ENCODE data around the gene SHB. TPM values are rescaled to one million over a fixed set of nuclear protein-coding genes. Genes with fewer than 3 reads are reported as not detected.

The SHB gene
- total RNA-seq, 2 donors from 2014 or later, result 28.1 to 38.1 TPM

- Histone ChIP-seq H3K4me3 (ENCODE audit: low read length) (peak overlapping the region; percentile 86), H3K9me3 (ENCODE audit: control insufficient read depth, low read length) (no peaks in the 10 kb centered on the region), H3K36me3 (ENCODE audit: control insufficient read depth, insufficient read depth, low read length) (peaks cover 19% of the 10 kb centered on the region), H3K4me1 (ENCODE audit: control insufficient read depth, insufficient read depth, low read length) (peaks cover 8% of the 10 kb centered on the region), H3K9ac (ENCODE audit: extremely low read depth, low read length, poor library complexity, severe bottlenecking) (peak overlapping the region; percentile 41), H3K27ac (ENCODE audit: low read depth, low read length) (no peak overlapping the region), H3K27me3 (ENCODE audit: control insufficient read depth, insufficient read depth, low read length, poor library complexity, severe bottlenecking) (no peaks in the 10 kb centered on the region)
- peak overlapping the region; percentile 77 for H3K4me3 Mint-ChIP-seq
- DNase-seq, result no peak
- H3K27ac Mint-ChIP-seq, result peak overlapping the region; percentile 88
- peaks cover 17% of the 10 kb centered on the region for H3K4me1 Mint-ChIP-seq
- 11 to 21% methylated on average over 12 to 17 of the region's 17 CpGs for WGBS, 2 experiments (ENCODE audit: insufficient coverage in 1 of 2, insufficient read length in 1 of 2)
- no peaks in the 10 kb centered on the region for H3K9me3 Mint-ChIP-seq
- H3K27me3 Mint-ChIP-seq (ENCODE audit: insufficient read depth), result no peaks in the 10 kb centered on the region
- peaks cover 14% of the 10 kb centered on the region for H3K36me3 Mint-ChIP-seq (ENCODE audit: low read depth)
- TF ChIP-seq, protein P1, sequence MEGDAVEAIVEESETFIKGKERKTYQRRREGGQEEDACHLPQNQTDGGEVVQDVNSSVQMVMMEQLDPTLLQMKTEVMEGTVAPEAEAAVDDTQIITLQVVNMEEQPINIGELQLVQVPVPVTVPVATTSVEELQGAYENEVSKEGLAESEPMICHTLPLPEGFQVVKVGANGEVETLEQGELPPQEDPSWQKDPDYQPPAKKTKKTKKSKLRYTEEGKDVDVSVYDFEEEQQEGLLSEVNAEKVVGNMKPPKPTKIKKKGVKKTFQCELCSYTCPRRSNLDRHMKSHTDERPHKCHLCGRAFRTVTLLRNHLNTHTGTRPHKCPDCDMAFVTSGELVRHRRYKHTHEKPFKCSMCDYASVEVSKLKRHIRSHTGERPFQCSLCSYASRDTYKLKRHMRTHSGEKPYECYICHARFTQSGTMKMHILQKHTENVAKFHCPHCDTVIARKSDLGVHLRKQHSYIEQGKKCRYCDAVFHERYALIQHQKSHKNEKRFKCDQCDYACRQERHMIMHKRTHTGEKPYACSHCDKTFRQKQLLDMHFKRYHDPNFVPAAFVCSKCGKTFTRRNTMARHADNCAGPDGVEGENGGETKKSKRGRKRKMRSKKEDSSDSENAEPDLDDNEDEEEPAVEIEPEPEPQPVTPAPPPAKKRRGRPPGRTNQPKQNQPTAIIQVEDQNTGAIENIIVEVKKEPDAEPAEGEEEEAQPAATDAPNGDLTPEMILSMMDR (conservative IDR thresholded peaks at IDR 0.05), result no peak
Measured at GRCh38 chr9:37902796-37903646, 166.0 kb downstream of the SHB start.

DNA sequence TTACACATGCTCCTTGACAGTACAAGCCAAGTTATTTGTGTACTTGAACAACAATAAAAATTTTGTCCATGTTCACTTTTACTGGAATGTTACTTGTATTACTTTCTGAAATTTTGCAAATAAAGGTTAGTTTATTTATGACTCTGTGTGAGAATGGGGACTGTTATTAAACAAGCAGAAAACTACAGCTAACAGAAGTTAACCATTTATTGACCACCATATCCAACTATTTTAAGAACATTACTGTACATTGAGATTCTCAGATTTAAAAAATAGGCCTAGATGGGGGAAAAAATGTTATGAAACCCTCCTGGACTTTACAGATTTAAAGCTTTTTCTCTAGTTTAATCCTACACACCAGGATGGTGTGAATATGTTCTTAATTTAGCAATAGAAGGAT, 166.9 kb downstream of the SHB start:
- Histone ChIP-seq H3K27ac (ENCODE audit: low read depth, low read length) (no peak overlapping the region), H3K36me3 (ENCODE audit: control insufficient read depth, insufficient read depth, low read length) (peaks cover 28% of the 10 kb centered on the region), H3K9ac (ENCODE audit: extremely low read depth, low read length, poor library complexity, severe bottlenecking) (no peak overlapping the region), H3K4me3 (ENCODE audit: low read length) (peak overlapping the region; percentile 86), H3K4me1 (ENCODE audit: control insufficient read depth, insufficient read depth, low read length) (peaks cover 8% of the 10 kb centered on the region), H3K9me3 (ENCODE audit: control insufficient read depth, low read length) (no peaks in the 10 kb centered on the region), H3K27me3 (ENCODE audit: control insufficient read depth, insufficient read depth, low read length, poor library complexity, severe bottlenecking) (no peaks in the 10 kb centered on the region)
- DNase-seq, result no peak
- Mint-ChIP-seq H3K27me3 (ENCODE audit: insufficient read depth) (no peaks in the 10 kb centered on the region), H3K9me3 (no peaks in the 10 kb centered on the region), H3K4me3 (no peak overlapping the region), H3K4me1 (peaks cover 17% of the 10 kb centered on the region), H3K36me3 (ENCODE audit: low read depth) (peaks cover 19% of the 10 kb centered on the region), H3K27ac (no peak overlapping the region)
- TF ChIP-seq, protein P1 (conservative IDR thresholded peaks at IDR 0.05), result no peak

- H3K27ac ChIP-seq (ENCODE audit: low read depth, low read length), result no peak overlapping the region
- H3K9me3 ChIP-seq (ENCODE audit: control insufficient read depth, low read length), result no peaks in the 10 kb centered on the region
- no peaks in the 10 kb centered on the region for H3K27me3 ChIP-seq (ENCODE audit: control insufficient read depth, insufficient read depth, low read length, poor library complexity, severe bottlenecking)
- Mint-ChIP-seq H3K27ac (no peak overlapping the region), H3K4me3 (no peak overlapping the region), H3K36me3 (ENCODE audit: low read depth) (peaks cover 44% of the 10 kb centered on the region), H3K27me3 (ENCODE audit: insufficient read depth) (no peaks in the 10 kb centered on the region), H3K9me3 (no peaks in the 10 kb centered on the region), H3K4me1 (peaks cover 7% of the 10 kb centered on the region)
- TF ChIP-seq, protein P1 (conservative IDR thresholded peaks at IDR 0.05), result no peak
- 89 to 98% methylated on average over 1 to 2 of the region's 2 CpGs for WGBS, 2 experiments (ENCODE audit: insufficient coverage in 1 of 2, insufficient read length in 1 of 2)
- no peak overlapping the region for H3K9ac ChIP-seq (ENCODE audit: extremely low read depth, low read length, poor library complexity, severe bottlenecking)
- no peak overlapping the region for H3K4me3 ChIP-seq (ENCODE audit: low read length)
- peaks cover 57% of the 10 kb centered on the region for H3K36me3 ChIP-seq (ENCODE audit: control insufficient read depth, insufficient read depth, low read length)
- no peak for DNase-seq
- H3K4me1 ChIP-seq (ENCODE audit: control insufficient read depth, insufficient read depth, low read length), result no peaks in the 10 kb centered on the region
Measured at GRCh38 chr9:37899041-37899440, 170.0 kb downstream of the SHB start.

Measured in endodermal cell (in vitro differentiated cells).